ENCODE data around the gene MXRA8. TPM values are rescaled to one million over a fixed set of nuclear protein-coding genes. Genes with fewer than 3 reads are reported as not detected.

Gene MXRA8
- total RNA-seq, 4 donors from 2014 or later: 34.1 to 76.1 (median 35.9) TPM

GRCh38 chr1:1304331-1305299 is 53.7 kb downstream of the MXRA8 start:
- H3K4me3 ChIP-seq (ENCODE audit: low read depth, poor library complexity, severe bottlenecking): no peak overlapping the region
- DNase-seq (ENCODE audit: low spot score in 2 of 2): peak; percentile 81 to 96
- WGBS, 2 donors: 16 to 17% methylated on average over 20 to 23 of the region's 29 CpGs
- TF ChIP-seq CTCF (IDR thresholded peaks at IDR 0.05): no peak
- TF ChIP-seq POLR2A (IDR thresholded peaks at IDR 0.05): no peak
- intact Hi-C loops (cut with DNase I; ENCODE audit: low total_unique reads): no loop called here

- H3K4me3 ChIP-seq (ENCODE audit: low read depth, poor library complexity, severe bottlenecking): no peak overlapping the region
- no peak for DNase-seq (ENCODE audit: low spot score in 2 of 2)
- TF ChIP-seq POLR2A (IDR thresholded peaks at IDR 0.05): no peak
- no peak for TF ChIP-seq CTCF (IDR thresholded peaks at IDR 0.05)
- intact Hi-C loops (cut with DNase I; ENCODE audit: low total_unique reads): no loop called here
- WGBS, 2 donors: 31 to 57% methylated on average over 5 to 13 of the region's 13 CpGs
Measured at GRCh38 chr1:1303736-1304135, 54.6 kb downstream of the MXRA8 start.

- no peak overlapping the region for H3K4me3 ChIP-seq (ENCODE audit: low read depth, poor library complexity, severe bottlenecking)
- intact Hi-C loops (cut with DNase I; ENCODE audit: low total_unique reads): no loop called here
- WGBS, 2 donors: 40 to 54% methylated on average over 6 to 21 of the region's 31 CpGs
- no peak for TF ChIP-seq POLR2A (IDR thresholded peaks at IDR 0.05)
- TF ChIP-seq CTCF (IDR thresholded peaks at IDR 0.05): no peak
- DNase-seq (ENCODE audit: low spot score in 2 of 2): no peak
Measured at GRCh38 chr1:1302951-1303509, 55.3 kb downstream of the MXRA8 start.

Small RNA genes lying within 50 kb of the gene (microRNA-seq; reads per million reads assigned to microRNA genes)
- gene MIR6727 (ENCODE audit: borderline number of aligned reads in 1 of 2, borderline replicate concordance in 2 of 2) (0 reads per million in 2 donors), gene MIR6808 (ENCODE audit: borderline number of aligned reads in 1 of 2, borderline replicate concordance in 2 of 2) (0 to 1.1 reads per million in 2 donors)

Other genes with a start within 250 kb of the MXRA8 start
- 10 to 100 TPM; 16.1 to 36.0 (median 21.5) TPM for gene C1orf159, start 242.5 kb downstream of the MXRA8 start, total RNA-seq
- not detected for gene TTLL10, start 184.7 kb downstream of the MXRA8 start, total RNA-seq
- 10 to 100 TPM; 19.8 to 36.8 (median 25.8) TPM for gene TNFRSF18, start 152.0 kb downstream of the MXRA8 start, total RNA-seq
- gene TNFRSF4, start 144.4 kb downstream of the MXRA8 start, total RNA-seq: 1 to 10 TPM in 1 of 4 donors, under 1 TPM in 1, not detected in 2; 0.69 to 1.4 TPM
- gene SDF4, start 126.6 kb downstream of the MXRA8 start, total RNA-seq: 100 to 1,000 TPM in 2 of 4 donors, 10 to 100 TPM in 2; 81.7 to 121 (median 104) TPM
- 10 to 100 TPM; 12.8 to 26.1 (median 18.9) TPM for gene B3GALT6, start 126.3 kb downstream of the MXRA8 start, total RNA-seq
- gene C1QTNF12, start 111.8 kb downstream of the MXRA8 start, total RNA-seq: 1 to 10 TPM in 2 of 4 donors, under 1 TPM in 1, not detected in 1; 0.46 to 9.8 (median 5.9) TPM
- gene UBE2J2, start 84.7 kb downstream of the MXRA8 start, total RNA-seq: 10 to 100 TPM; 49.0 to 72.8 (median 54.0) TPM
- gene SCNN1D, start 78.1 kb downstream of the MXRA8 start, total RNA-seq: 1 to 10 TPM in 2 of 4 donors, under 1 TPM in 2; 0.84 to 5.3 (median 1.4) TPM
- 100 to 1,000 TPM in 3 of 4 donors, 10 to 100 TPM in 1; 98.8 to 189 (median 115) TPM for gene ACAP3, start 50.6 kb downstream of the MXRA8 start, total RNA-seq
- gene PUSL1, start 50.0 kb downstream of the MXRA8 start, total RNA-seq: 10 to 100 TPM; 42.3 to 62.1 (median 53.7) TPM
- 100 to 1,000 TPM; 101 to 185 (median 105) TPM for gene INTS11, start 33.9 kb downstream of the MXRA8 start, total RNA-seq
- 10 to 100 TPM; 51.0 to 62.9 (median 57.4) TPM for gene CPTP, start 33.8 kb downstream of the MXRA8 start, total RNA-seq
- gene TAS1R3, start 27.3 kb downstream of the MXRA8 start, total RNA-seq: 1 to 10 TPM in 2 of 4 donors, under 1 TPM in 2; 0.38 to 1.4 (median 0.79) TPM
- gene DVL1, start 9.1 kb downstream of the MXRA8 start, total RNA-seq: 100 to 1,000 TPM in 3 of 4 donors, 10 to 100 TPM in 1; 92.0 to 163 (median 113) TPM
- gene AURKAIP1, start 16.7 kb upstream of the MXRA8 start, total RNA-seq: 100 to 1,000 TPM in 3 of 4 donors, 10 to 100 TPM in 1; 97.3 to 140 (median 114) TPM
- gene CCNL2, start 40.8 kb upstream of the MXRA8 start, total RNA-seq: 100 to 1,000 TPM; 122 to 249 (median 142) TPM
- gene MRPL20, start 48.7 kb upstream of the MXRA8 start, total RNA-seq: 100 to 1,000 TPM in 3 of 4 donors, 10 to 100 TPM in 1; 83.4 to 122 (median 106) TPM
- gene ANKRD65, start 62.7 kb upstream of the MXRA8 start, total RNA-seq: 10 to 100 TPM in 1 of 4 donors, 1 to 10 TPM in 3; 3.1 to 10.9 (median 6.2) TPM
- 10 to 100 TPM; 26.5 to 36.4 (median 30.1) TPM for gene VWA1, start 77.1 kb upstream of the MXRA8 start, total RNA-seq
- 1 to 10 TPM in 1 of 4 donors, under 1 TPM in 3; 0.17 to 2.1 (median 0.63) TPM for gene ATAD3C, start 91.1 kb upstream of the MXRA8 start, total RNA-seq
- 10 to 100 TPM; 13.0 to 40.3 (median 17.1) TPM for gene ATAD3B, start 113.2 kb upstream of the MXRA8 start, total RNA-seq
- 10 to 100 TPM; 23.2 to 33.3 (median 26.9) TPM for gene ATAD3A, start 153.6 kb upstream of the MXRA8 start, total RNA-seq
- gene TMEM240, start 182.1 kb upstream of the MXRA8 start, total RNA-seq: 1 to 10 TPM in 2 of 4 donors, under 1 TPM in 1, not detected in 1; 0.57 to 2.6 (median 2.0) TPM
- gene SSU72, start 216.3 kb upstream of the MXRA8 start, total RNA-seq: 100 to 1,000 TPM in 3 of 4 donors, 10 to 100 TPM in 1; 96.4 to 163 (median 123) TPM
- 10 to 100 TPM; 10.5 to 18.9 (median 13.3) TPM for gene FNDC10, start 241.6 kb upstream of the MXRA8 start, total RNA-seq